ENCODE measurements around the gene EVA1A. TPM values are rescaled to one million over a fixed set of nuclear protein-coding genes. Genes with fewer than 3 reads are reported as not detected.
A peak's percentile ranks its signal among the peaks of the same experiment; 100 is the strongest.

Gene EVA1A
- total RNA-seq, 1 experiment from 2014 or later = 0.68 TPM

GRCh38 chr2:75551434-75551833 is 9.3 kb downstream of the EVA1A start:
- H2BK20ac ChIP-seq (ENCODE audit: low read depth, low read length, poor library complexity, severe bottlenecking) = no peak overlapping the region
- no peak overlapping the region for H3K56ac ChIP-seq (ENCODE audit: insufficient read length, low read depth, low read length)
- no peak overlapping the region for H4K8ac ChIP-seq (replicated peaks; ENCODE audit: insufficient read length, low read depth, low read length)
- no peaks in the 10 kb centered on the region for H3K79me2 ChIP-seq (ENCODE audit: insufficient read depth, low read length)
- WGBS (ENCODE audit: extremely low coverage, insufficient read length, low lambda C conversion rate) = no CpG with 5 or more reads among the region's 3 CpGs
- Mint-ChIP-seq H3K4me3 (no peak overlapping the region), H3K9me3 (no peaks in the 10 kb centered on the region), H3K27ac (peak overlapping the region in 1 of 3 experiments; percentile 57; a peak in 1 of 7 replicates), H3K27me3 (ENCODE audit: low read depth) (peaks cover 9% of the 10 kb centered on the region), H3K36me3 (ENCODE audit: insufficient read depth in 1 of 3, low read depth in 3 of 3) (no peaks in the 10 kb centered on the region; a peak in 1 of 7 replicates), H3K4me1 (peaks cover 38 to 41% of the 10 kb centered on the region in 2 experiments)
- no peak overlapping the region for H2BK12ac ChIP-seq (ENCODE audit: insufficient read length, low read depth, low read length)
- H3K4me1 ChIP-seq (ENCODE audit: insufficient read depth, low read length) = peaks cover 14% of the 10 kb centered on the region; the same call in 1 of the 2 replicates
- H2BK15ac ChIP-seq (ENCODE audit: low read depth, low read length) = no peak overlapping the region
- no peak overlapping the region for H3K23ac ChIP-seq (ENCODE audit: insufficient read length, low read depth, low read length)
- H3K23me2 ChIP-seq (ENCODE audit: insufficient read length, low read depth, low read length, poor library complexity, severe bottlenecking) = no peaks in the 10 kb centered on the region
- H3K14ac ChIP-seq (ENCODE audit: insufficient read depth, low read length) = no peak overlapping the region
- no peak overlapping the region for H3K4me2 ChIP-seq (ENCODE audit: insufficient read depth, insufficient read length, low read length)
- H3K9me3 ChIP-seq (ENCODE audit: control insufficient read depth, low read depth, low read length) = no peaks in the 10 kb centered on the region
- no peak overlapping the region for H3T11ph ChIP-seq (ENCODE audit: low read length)
- no peaks in the 10 kb centered on the region for H3K79me1 ChIP-seq (ENCODE audit: insufficient read depth, low read depth, low read length, poor library complexity, severe bottlenecking)
- no peak overlapping the region for H3K27ac ChIP-seq (ENCODE audit: insufficient read length, low read depth, low read length)
- H2AFZ ChIP-seq (ENCODE audit: low read length) = no peak overlapping the region
- no peak overlapping the region for H2BK120ac ChIP-seq (ENCODE audit: low read depth, low read length, poor library complexity, severe bottlenecking)
- no peak overlapping the region for H4K91ac ChIP-seq (ENCODE audit: insufficient read length, low read depth, low read length)
- no peak overlapping the region for H3K9ac ChIP-seq (ENCODE audit: extremely low read depth, insufficient read length, low read length)
- H3K4ac ChIP-seq (ENCODE audit: low read depth, low read length) = no peak overlapping the region
- no peak overlapping the region for H3K18ac ChIP-seq (ENCODE audit: insufficient read length, low read depth, low read length)
- no peak overlapping the region for H2BK5ac ChIP-seq (ENCODE audit: insufficient read length, low read length)
- no peak overlapping the region for H2AK5ac ChIP-seq (ENCODE audit: insufficient read length, low read length)
- no peaks in the 10 kb centered on the region; the same call in 1 of the 2 replicates for H3K27me3 ChIP-seq (ENCODE audit: insufficient read depth, low read length)
- H4K20me1 ChIP-seq (ENCODE audit: control insufficient read depth, insufficient read depth, insufficient read length) = no peaks in the 10 kb centered on the region
- H4K5ac ChIP-seq (ENCODE audit: insufficient read length, low read depth, low read length) = no peak overlapping the region
- DNase-seq = no peak
- TF ChIP-seq, protein P1, sequence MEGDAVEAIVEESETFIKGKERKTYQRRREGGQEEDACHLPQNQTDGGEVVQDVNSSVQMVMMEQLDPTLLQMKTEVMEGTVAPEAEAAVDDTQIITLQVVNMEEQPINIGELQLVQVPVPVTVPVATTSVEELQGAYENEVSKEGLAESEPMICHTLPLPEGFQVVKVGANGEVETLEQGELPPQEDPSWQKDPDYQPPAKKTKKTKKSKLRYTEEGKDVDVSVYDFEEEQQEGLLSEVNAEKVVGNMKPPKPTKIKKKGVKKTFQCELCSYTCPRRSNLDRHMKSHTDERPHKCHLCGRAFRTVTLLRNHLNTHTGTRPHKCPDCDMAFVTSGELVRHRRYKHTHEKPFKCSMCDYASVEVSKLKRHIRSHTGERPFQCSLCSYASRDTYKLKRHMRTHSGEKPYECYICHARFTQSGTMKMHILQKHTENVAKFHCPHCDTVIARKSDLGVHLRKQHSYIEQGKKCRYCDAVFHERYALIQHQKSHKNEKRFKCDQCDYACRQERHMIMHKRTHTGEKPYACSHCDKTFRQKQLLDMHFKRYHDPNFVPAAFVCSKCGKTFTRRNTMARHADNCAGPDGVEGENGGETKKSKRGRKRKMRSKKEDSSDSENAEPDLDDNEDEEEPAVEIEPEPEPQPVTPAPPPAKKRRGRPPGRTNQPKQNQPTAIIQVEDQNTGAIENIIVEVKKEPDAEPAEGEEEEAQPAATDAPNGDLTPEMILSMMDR (conservative IDR thresholded peaks at IDR 0.05) = no peak

Measured in H9 (cell line).